ENCODE data around the gene PRDX3. TPM values are rescaled to one million over a fixed set of nuclear protein-coding genes. Genes with fewer than 3 reads are reported as not detected.
A peak's percentile ranks its signal among the peaks of the same experiment; 100 is the strongest.

Gene PRDX3
- total and polyA plus RNA-seq, 2 of the 4 experiments (the other 2 are of a cell fraction): 169 to 187 TPM

DNA sequence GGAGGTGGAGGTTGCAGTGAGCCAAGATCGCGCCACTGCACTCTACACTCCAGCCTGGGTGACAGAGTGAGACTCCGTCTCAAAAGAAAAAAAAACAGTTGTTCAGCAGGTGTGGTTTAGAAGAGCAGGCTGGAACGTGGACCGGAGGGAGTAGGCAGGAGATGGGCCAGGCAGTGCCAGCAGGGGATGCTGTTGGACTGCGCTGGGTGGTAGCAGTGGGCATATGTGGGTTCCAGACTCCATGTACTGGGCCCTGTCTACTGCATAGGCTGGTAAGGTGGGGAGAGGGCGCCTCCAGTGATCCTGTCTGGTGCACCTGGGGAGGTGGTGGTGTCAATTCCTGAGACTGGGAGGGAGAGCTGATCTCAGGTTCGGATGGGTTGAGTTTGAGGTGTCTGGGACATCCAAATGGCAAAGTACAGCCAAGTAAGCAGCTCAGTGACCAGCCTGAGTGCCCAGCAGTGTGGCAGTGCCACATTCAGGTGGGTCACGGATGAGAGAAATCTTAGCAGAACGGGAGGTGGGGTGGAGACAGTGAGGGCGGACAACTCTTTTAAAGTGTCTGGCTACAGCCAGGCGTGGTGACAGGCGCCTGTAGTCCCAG is 39.0 kb downstream of the PRDX3 start:
- H3K18ac ChIP-seq (ENCODE audit: low read depth, low read length): no peak overlapping the region
- H3K27ac ChIP-seq (ENCODE audit: insufficient read depth, low read length): no peak overlapping the region
- ChIA-PET CTCF (interaction anchor here (0.6 kb wide), 1 partner anchor 30 kb away, joined by 7 read pairs; no protein-coding TSS in a partner anchor), POLR2A (ENCODE audit: unreplicated experiment) (no interaction called here)
- intact Hi-C loops (cut with micrococcal nuclease): loop anchor here (5.0 kb wide), 1 partner anchor 308 kb away; no protein-coding TSS in a partner anchor
- no peak overlapping the region for H2BK120ac ChIP-seq (ENCODE audit: low read depth, low read length)
- H2BK20ac ChIP-seq (ENCODE audit: low read depth, low read length): no peak overlapping the region
- peak overlapping the region; percentile 32 for H2AFZ ChIP-seq (replicated peaks; ENCODE audit: low read length, poor library complexity)
- no peak overlapping the region for H3K4ac ChIP-seq (ENCODE audit: low read depth, low read length)
- no TSS peak for BruUV-seq (replicated peaks)
- H3K9me1 ChIP-seq (ENCODE audit: insufficient read depth, low read length): peaks cover 5% of the 10 kb centered on the region; the same call in 1 of the 2 replicates
- ATAC-seq (ENCODE audit: low read depth): peak; percentile 61
- no peak overlapping the region for H3K9ac ChIP-seq (ENCODE audit: low read depth, low read length)
- no peak overlapping the region for H3K14ac ChIP-seq (replicated peaks; ENCODE audit: low read depth, low read length)
- no peak overlapping the region for H2BK15ac ChIP-seq (ENCODE audit: low read depth, low read length)
- H3K4me1 ChIP-seq (ENCODE audit: control insufficient read depth, insufficient read depth, low read length): peaks cover 4% of the 10 kb centered on the region; the same call in 1 of the 2 replicates
- DNase-seq: peak; percentile 35
- no peak overlapping the region for H2BK5ac ChIP-seq (ENCODE audit: low read depth, low read length, poor library complexity, severe bottlenecking)
- H3K4me3 ChIP-seq (ENCODE audit: insufficient read depth, low read depth, low read length): no peak overlapping the region
- no peak overlapping the region for H2AK9ac ChIP-seq (replicated peaks; ENCODE audit: low read depth, low read length, poor library complexity)
- WGBS, 2 experiments (ENCODE audit: extremely low coverage in 2 of 2, insufficient read length in 1 of 2): 86% methylated on average over 8 of the region's 13 CpGs; no CpG with 5 or more reads in 1 of the 2 experiments
- H2AK5ac ChIP-seq (ENCODE audit: low read depth, low read length): peak overlapping the region; percentile 63; the same call in 1 of the 2 replicates
- H3K23ac ChIP-seq (ENCODE audit: low read depth, low read length): no peak overlapping the region
- H3K27me3 ChIP-seq (ENCODE audit: control insufficient read depth, insufficient read depth, low read length): no peaks in the 10 kb centered on the region
- H3K36me3 ChIP-seq (ENCODE audit: control insufficient read depth, insufficient read depth, low read length): peaks cover 5% of the 10 kb centered on the region; the same call in 1 of the 2 replicates
- H3K4me2 ChIP-seq (ENCODE audit: low read depth, low read length): no peak overlapping the region
- no peak overlapping the region for H3K56ac ChIP-seq (ENCODE audit: extremely low read depth, insufficient read depth, low read length)
- dilution Hi-C loops (cut with HindIII; ENCODE audit: low sequenced_read_pairs, unreplicated experiment): no loop called here
- H3K9me3 ChIP-seq (ENCODE audit: control insufficient read depth, insufficient read depth, low read length): no peaks in the 10 kb centered on the region
- H4K91ac ChIP-seq (ENCODE audit: insufficient read depth, low read depth, low read length): peak overlapping the region; percentile 20; the same call in 1 of the 2 replicates
- H4K5ac ChIP-seq (ENCODE audit: low read depth, low read length): no peak overlapping the region
- in situ Hi-C loops (cut with MboI; ENCODE audit: low sequenced_read_pairs): no loop called here
- no peak overlapping the region for H4K8ac ChIP-seq (ENCODE audit: low read depth in 2 of 2, low read length in 2 of 2)
- peaks cover 0 to 9% of the 10 kb centered on the region in 2 experiments; a peak in 2 of 4 replicates for H3K79me1 ChIP-seq (ENCODE audit: low read depth in 1 of 2, low read length in 2 of 2)
- H4K20me1 ChIP-seq (ENCODE audit: insufficient read depth, low read length): no peaks in the 10 kb centered on the region
- TF ChIP-seq MXI1 (IDR thresholded peaks at IDR 0.05; ENCODE audit: borderline replicate concordance, low read depth, low read length): no peak
- no peak for TF ChIP-seq BHLHE40 (IDR thresholded peaks at IDR 0.05; ENCODE audit: low read depth, low read length)
- TF ChIP-seq NFE2L2 (IDR thresholded peaks at IDR 0.05; ENCODE audit: low read depth, low read length): no peak
- TF ChIP-seq, protein P1, sequence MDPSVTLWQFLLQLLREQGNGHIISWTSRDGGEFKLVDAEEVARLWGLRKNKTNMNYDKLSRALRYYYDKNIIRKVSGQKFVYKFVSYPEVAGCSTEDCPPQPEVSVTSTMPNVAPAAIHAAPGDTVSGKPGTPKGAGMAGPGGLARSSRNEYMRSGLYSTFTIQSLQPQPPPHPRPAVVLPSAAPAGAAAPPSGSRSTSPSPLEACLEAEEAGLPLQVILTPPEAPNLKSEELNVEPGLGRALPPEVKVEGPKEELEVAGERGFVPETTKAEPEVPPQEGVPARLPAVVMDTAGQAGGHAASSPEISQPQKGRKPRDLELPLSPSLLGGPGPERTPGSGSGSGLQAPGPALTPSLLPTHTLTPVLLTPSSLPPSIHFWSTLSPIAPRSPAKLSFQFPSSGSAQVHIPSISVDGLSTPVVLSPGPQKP (IDR thresholded peaks at IDR 0.05; ENCODE audit: borderline replicate concordance, low read depth, low read length): no peak
- no peak for TF ChIP-seq CHD1 (IDR thresholded peaks at IDR 0.05; ENCODE audit: low read depth, low read length)
- no peak for TF ChIP-seq MAZ (IDR thresholded peaks at IDR 0.05; ENCODE audit: borderline replicate concordance, low read depth, low read length)
- TF ChIP-seq, protein P2, sequence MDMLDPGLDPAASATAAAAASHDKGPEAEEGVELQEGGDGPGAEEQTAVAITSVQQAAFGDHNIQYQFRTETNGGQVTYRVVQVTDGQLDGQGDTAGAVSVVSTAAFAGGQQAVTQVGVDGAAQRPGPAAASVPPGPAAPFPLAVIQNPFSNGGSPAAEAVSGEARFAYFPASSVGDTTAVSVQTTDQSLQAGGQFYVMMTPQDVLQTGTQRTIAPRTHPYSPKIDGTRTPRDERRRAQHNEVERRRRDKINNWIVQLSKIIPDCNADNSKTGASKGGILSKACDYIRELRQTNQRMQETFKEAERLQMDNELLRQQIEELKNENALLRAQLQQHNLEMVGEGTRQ (IDR thresholded peaks at IDR 0.05; ENCODE audit: low read depth, low read length): no peak
- TF ChIP-seq, protein P3, sequence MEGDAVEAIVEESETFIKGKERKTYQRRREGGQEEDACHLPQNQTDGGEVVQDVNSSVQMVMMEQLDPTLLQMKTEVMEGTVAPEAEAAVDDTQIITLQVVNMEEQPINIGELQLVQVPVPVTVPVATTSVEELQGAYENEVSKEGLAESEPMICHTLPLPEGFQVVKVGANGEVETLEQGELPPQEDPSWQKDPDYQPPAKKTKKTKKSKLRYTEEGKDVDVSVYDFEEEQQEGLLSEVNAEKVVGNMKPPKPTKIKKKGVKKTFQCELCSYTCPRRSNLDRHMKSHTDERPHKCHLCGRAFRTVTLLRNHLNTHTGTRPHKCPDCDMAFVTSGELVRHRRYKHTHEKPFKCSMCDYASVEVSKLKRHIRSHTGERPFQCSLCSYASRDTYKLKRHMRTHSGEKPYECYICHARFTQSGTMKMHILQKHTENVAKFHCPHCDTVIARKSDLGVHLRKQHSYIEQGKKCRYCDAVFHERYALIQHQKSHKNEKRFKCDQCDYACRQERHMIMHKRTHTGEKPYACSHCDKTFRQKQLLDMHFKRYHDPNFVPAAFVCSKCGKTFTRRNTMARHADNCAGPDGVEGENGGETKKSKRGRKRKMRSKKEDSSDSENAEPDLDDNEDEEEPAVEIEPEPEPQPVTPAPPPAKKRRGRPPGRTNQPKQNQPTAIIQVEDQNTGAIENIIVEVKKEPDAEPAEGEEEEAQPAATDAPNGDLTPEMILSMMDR (conservative IDR thresholded peaks at IDR 0.05; ENCODE audit: low read depth, low read length): peak; percentile 66
- TF ChIP-seq RCOR1 (IDR thresholded peaks at IDR 0.05; ENCODE audit: insufficient replicate concordance, low read length): no peak
- no peak for TF ChIP-seq RFX5 (IDR thresholded peaks at IDR 0.05; ENCODE audit: low read depth, low read length)
- peak; percentile 80 for TF ChIP-seq RAD21 (IDR thresholded peaks at IDR 0.05; ENCODE audit: low read length)
- TF ChIP-seq FOS (IDR thresholded peaks at IDR 0.05; ENCODE audit: low read depth, low read length): no peak
- no peak for TF ChIP-seq MAFK (IDR thresholded peaks at IDR 0.05; ENCODE audit: low read depth, low read length)
- no peak for TF ChIP-seq CEBPB (IDR thresholded peaks at IDR 0.05; ENCODE audit: low read depth, low read length)
- no peak for TF ChIP-seq POLR2A (IDR thresholded peaks at IDR 0.05; ENCODE audit: low read depth, low read length)
